SU-DHL-6 (cell line): ENCODE measurements around the gene PXDN.

ENCODE experiments used
- EZH2phosphoT487 ChIP-seq: fragments of 200-600 bp; sonication (generic), shearing (Covaris generic); conservative IDR thresholded peaks from 2 replicates; pipeline ENCODE4 v1.6.1; 2018; ENCODE audit warnings: mild to moderate bottlenecking, antibody characterized with exemption, low read length, moderate library complexity, mixed read lengths
- TF ChIP-seq, protein P1 (sequence below): fragments of 200-600 bp; sonication (generic); IDR thresholded peaks from one replicate; pipeline ENCODE4 v1.5.1; 2017; ENCODE audit warnings: antibody characterized with exemption, mild to moderate bottlenecking, low read length, moderate library complexity; ENCODE audit not compliant: insufficient read depth, poor library complexity, severe bottlenecking

GRCh38 chr2:1731963-1732768, 12.1 kb downstream of the PXDN start:
- TF ChIP-seq, protein P1, sequence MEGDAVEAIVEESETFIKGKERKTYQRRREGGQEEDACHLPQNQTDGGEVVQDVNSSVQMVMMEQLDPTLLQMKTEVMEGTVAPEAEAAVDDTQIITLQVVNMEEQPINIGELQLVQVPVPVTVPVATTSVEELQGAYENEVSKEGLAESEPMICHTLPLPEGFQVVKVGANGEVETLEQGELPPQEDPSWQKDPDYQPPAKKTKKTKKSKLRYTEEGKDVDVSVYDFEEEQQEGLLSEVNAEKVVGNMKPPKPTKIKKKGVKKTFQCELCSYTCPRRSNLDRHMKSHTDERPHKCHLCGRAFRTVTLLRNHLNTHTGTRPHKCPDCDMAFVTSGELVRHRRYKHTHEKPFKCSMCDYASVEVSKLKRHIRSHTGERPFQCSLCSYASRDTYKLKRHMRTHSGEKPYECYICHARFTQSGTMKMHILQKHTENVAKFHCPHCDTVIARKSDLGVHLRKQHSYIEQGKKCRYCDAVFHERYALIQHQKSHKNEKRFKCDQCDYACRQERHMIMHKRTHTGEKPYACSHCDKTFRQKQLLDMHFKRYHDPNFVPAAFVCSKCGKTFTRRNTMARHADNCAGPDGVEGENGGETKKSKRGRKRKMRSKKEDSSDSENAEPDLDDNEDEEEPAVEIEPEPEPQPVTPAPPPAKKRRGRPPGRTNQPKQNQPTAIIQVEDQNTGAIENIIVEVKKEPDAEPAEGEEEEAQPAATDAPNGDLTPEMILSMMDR = no peak
- TF ChIP-seq EZH2phosphoT487 = no peak
